ENCODE measurements around the gene AKAP13.

- TF ChIP-seq CTCF (IDR thresholded peaks at IDR 0.05): no peak
- TF ChIP-seq POLR2A (IDR thresholded peaks at IDR 0.05): no peak
Observed at GRCh38 chr15:85414037-85414436, 33.6 kb downstream of the AKAP13 start.

Measured in esophagus squamous epithelium (tissue), 4 donors.